Measurements from ENCODE around the gene PKP2. TPM values are rescaled to one million over a fixed set of nuclear protein-coding genes. Genes with fewer than 3 reads are reported as not detected.

Gene PKP2
- total RNA-seq, result not detected

- CTCF ChIA-PET, result no interaction called here
- peak; percentile 20 for DNase-seq
- Mint-ChIP-seq H3K4me1 (peaks cover 7% of the 10 kb centered on the region), H3K4me3 (peak within 1 kb of the TSS; percentile 32), H3K27me3 (peaks cover 33% of the 10 kb centered on the region), H3K9me3 (no peaks in the 10 kb centered on the region), H3K27ac (no peak within 1 kb of the TSS), H3K36me3 (ENCODE audit: low read depth) (no peaks in the 10 kb centered on the region)
- POLR2A ChIA-PET, result no interaction called here
Observed at GRCh38 chr12:32896432-32897280, at the start of gene PKP2. PKP2 (minus strand) TSS chr12:32896777; CDS start chr12:32896731, 46 bp downstream.

DNA sequence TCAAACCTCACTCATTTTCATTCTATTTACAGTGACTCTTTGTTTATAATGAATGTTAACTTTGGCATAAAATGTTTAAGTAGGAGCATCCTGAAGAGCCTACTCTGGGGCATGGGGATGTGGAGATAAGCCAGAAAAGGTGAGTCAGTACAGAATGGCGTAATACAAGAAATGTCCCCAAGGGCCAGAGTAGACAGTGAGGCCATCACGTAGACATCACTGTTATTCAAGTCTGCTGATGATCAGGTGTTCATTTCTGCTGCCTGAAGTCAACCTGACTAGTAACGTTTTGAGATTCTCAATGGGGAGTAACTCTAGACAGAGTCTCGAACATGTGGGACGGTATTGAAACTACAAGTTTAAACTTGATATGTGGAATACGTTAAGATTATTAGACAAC lies 47.6 kb upstream of the PKP2 start:
- no peaks in the 10 kb centered on the region for H3K9me3 Mint-ChIP-seq
- CTCF ChIA-PET, result no interaction called here
- H3K27ac Mint-ChIP-seq, result no peak overlapping the region
- H3K4me1 Mint-ChIP-seq, result no peaks in the 10 kb centered on the region
- POLR2A ChIA-PET, result no interaction called here
- H3K27me3 Mint-ChIP-seq, result no peaks in the 10 kb centered on the region
- no peak overlapping the region for H3K4me3 Mint-ChIP-seq
- no peaks in the 10 kb centered on the region for H3K36me3 Mint-ChIP-seq (ENCODE audit: low read depth)
- DNase-seq, result no peak

GRCh38 chr12:32939801-32940200 lies 43.2 kb upstream of the PKP2 start:
- no peaks in the 10 kb centered on the region for H3K9me3 Mint-ChIP-seq
- POLR2A ChIA-PET, result no interaction called here
- H3K36me3 Mint-ChIP-seq (ENCODE audit: low read depth), result no peaks in the 10 kb centered on the region
- H3K27me3 Mint-ChIP-seq, result no peaks in the 10 kb centered on the region
- H3K27ac Mint-ChIP-seq, result no peak overlapping the region
- no peaks in the 10 kb centered on the region for H3K4me1 Mint-ChIP-seq
- H3K4me3 Mint-ChIP-seq, result no peak overlapping the region
- DNase-seq, result no peak
- CTCF ChIA-PET, result no interaction called here

- ChIA-PET POLR2A (no interaction called here), CTCF (no interaction called here)
- Mint-ChIP-seq H3K4me1 (no peaks in the 10 kb centered on the region), H3K9me3 (no peaks in the 10 kb centered on the region), H3K36me3 (ENCODE audit: low read depth) (no peaks in the 10 kb centered on the region), H3K27me3 (no peaks in the 10 kb centered on the region), H3K4me3 (no peak overlapping the region), H3K27ac (no peak overlapping the region)
- DNase-seq, result no peak
Observed at GRCh38 chr12:32926963-32927362, 30.4 kb upstream of the PKP2 start.

GRCh38 chr12:32926356-32926755 lies 29.8 kb upstream of the PKP2 start:
- Mint-ChIP-seq H3K9me3 (no peaks in the 10 kb centered on the region), H3K27ac (no peak overlapping the region), H3K27me3 (no peaks in the 10 kb centered on the region), H3K4me1 (no peaks in the 10 kb centered on the region), H3K36me3 (ENCODE audit: low read depth) (no peaks in the 10 kb centered on the region), H3K4me3 (no peak overlapping the region)
- ChIA-PET POLR2A (no interaction called here), CTCF (no interaction called here)
- DNase-seq, result no peak

DNA sequence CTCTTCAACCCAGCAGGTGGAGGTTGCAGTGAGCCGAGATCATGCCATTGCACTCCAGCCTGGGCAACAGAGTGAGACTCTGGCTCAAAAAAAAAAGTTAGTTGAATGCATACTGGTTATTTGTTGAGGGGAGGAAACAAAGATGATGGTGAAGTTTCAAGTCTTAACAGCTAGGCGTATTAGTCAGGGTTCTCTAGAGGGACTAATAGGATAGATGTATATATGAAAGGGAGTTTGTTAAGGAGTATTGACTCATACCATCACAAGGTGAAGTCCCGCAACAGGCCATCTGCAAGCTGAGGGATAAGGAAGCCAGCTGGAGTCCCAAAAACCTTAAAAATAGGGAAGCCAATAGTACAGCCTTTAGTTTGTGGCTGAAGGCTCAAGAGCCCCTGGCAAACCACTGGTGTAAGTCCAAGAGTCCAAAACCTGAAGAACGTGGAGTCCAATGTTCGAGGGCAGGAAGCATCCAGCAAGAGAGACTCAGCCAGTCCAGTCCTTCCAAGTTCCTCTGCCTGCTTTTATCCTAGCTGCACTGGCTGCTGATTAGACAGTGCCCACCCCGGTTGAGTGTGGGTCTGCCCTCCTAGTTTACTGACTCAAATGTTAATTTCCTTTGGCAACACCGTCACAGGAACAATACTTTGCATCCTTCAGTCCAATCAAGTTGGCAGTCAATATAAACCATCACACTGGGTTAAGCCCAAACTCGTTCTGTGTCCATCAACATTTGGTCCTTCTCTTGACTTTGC lies 26.1 kb upstream of the PKP2 start:
- H3K4me1 Mint-ChIP-seq, result no peaks in the 10 kb centered on the region
- ChIA-PET POLR2A (no interaction called here), CTCF (no interaction called here)
- no peaks in the 10 kb centered on the region for H3K27me3 Mint-ChIP-seq
- H3K4me3 Mint-ChIP-seq, result no peak overlapping the region
- H3K27ac Mint-ChIP-seq, result no peak overlapping the region
- no peaks in the 10 kb centered on the region for H3K36me3 Mint-ChIP-seq (ENCODE audit: low read depth)
- H3K9me3 Mint-ChIP-seq, result no peaks in the 10 kb centered on the region
- DNase-seq, result no peak

GRCh38 chr12:32921397-32921796 lies 24.8 kb upstream of the PKP2 start:
- Mint-ChIP-seq H3K4me1 (no peaks in the 10 kb centered on the region), H3K27me3 (peaks cover 3% of the 10 kb centered on the region), H3K4me3 (no peak overlapping the region), H3K27ac (no peak overlapping the region), H3K36me3 (ENCODE audit: low read depth) (no peaks in the 10 kb centered on the region), H3K9me3 (no peaks in the 10 kb centered on the region)
- POLR2A ChIA-PET, result no interaction called here
- CTCF ChIA-PET, result no interaction called here
- DNase-seq, result no peak

DNA sequence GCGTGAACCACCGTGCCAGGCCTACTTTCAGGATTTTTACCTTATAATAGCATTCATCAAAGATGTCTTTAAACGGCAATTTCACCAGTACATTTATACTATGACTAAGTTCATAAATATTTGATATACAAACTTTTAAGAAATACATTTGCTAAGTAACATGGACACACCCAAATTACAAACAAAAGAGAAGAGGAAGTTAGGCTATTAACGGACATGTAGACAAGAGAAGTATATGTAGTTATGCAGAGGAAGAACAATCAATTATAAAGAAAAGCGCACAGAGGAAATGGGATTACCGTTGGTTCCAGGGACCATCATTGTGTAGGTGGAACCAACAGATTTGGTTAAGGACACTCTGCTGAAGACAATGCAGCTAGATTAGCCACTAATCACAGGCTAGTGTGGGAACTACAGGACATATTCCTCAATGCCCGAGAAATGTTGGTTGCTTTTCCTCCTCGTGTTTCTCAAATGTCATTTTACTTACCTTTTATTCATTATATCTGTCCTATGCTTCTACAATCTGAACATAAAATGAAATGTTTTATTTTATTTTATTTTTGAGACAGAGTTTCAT lies 24.0 kb upstream of the PKP2 start:
- Mint-ChIP-seq H3K27ac (no peak overlapping the region), H3K4me1 (no peaks in the 10 kb centered on the region), H3K9me3 (no peaks in the 10 kb centered on the region), H3K4me3 (no peak overlapping the region), H3K36me3 (ENCODE audit: low read depth) (no peaks in the 10 kb centered on the region), H3K27me3 (peaks cover 3% of the 10 kb centered on the region)
- ChIA-PET CTCF (interaction anchor here (0.5 kb wide), 1 partner anchor 9 kb away, joined by 3 read pairs; no protein-coding TSS in a partner anchor), POLR2A (no interaction called here)
- no peak for DNase-seq

DNA sequence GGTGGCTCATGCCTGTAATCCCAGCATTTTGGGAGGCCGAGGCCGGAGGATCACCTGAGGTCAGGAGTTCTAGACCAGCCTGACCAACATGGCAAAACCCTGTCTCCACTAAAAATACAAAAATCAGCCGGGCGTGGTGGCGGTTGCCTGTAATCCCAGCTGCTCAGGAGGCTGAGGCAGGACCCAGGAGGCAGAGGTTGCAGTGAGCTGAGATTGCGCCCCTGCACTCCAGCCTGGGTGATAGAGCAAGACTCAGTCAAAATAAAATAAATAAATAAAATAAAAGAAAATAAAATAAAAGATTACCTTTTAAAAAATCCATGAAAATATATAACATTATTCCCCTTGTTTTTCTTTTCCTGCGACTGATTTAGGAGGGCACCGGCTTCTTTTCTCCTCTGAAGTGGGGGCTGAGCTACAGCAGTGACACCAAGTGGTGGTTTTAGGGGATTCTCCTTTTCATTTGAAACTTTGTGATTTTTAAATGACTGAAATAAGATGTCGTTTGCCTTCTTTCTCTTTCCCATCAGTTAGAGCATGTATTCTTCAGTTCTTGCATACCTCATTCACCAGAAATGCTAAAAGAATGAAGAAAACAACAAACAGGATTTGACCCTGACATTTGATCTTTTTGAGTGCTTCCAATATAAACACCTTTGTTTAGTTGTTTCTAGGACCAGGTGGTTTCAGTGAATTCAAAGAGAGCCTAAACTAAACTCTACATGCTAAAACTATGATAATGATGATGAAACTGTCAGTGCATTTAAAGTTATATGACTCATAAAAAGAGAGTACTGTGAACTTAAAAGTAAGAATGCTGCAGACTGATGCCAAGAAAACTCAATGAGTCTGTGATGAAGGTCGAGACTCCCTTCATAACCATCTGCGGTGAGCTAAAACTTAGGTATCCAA lies 22.6 kb upstream of the PKP2 start:
- CTCF ChIA-PET, result interaction anchor here (1.1 kb wide), 1 partner anchor 164 kb away, joined by 4 read pairs; the partner anchor contains the start of gene YARS2
- no peak for DNase-seq
- POLR2A ChIA-PET, result no interaction called here
- H3K4me3 Mint-ChIP-seq, result no peak overlapping the region
- H3K27ac Mint-ChIP-seq, result no peak overlapping the region
- H3K9me3 Mint-ChIP-seq, result no peaks in the 10 kb centered on the region
- no peaks in the 10 kb centered on the region for H3K4me1 Mint-ChIP-seq
- no peaks in the 10 kb centered on the region for H3K36me3 Mint-ChIP-seq (ENCODE audit: low read depth)
- H3K27me3 Mint-ChIP-seq, result peaks cover 3% of the 10 kb centered on the region

GRCh38 chr12:32917094-32917611 lies 20.6 kb upstream of the PKP2 start:
- CTCF ChIA-PET, result no interaction called here
- POLR2A ChIA-PET, result no interaction called here

GRCh38 chr12:32907898-32908476 lies 11.4 kb upstream of the PKP2 start:
- Mint-ChIP-seq H3K27me3 (peaks cover 2% of the 10 kb centered on the region), H3K9me3 (no peaks in the 10 kb centered on the region), H3K36me3 (ENCODE audit: low read depth) (no peaks in the 10 kb centered on the region), H3K4me1 (peaks cover 3% of the 10 kb centered on the region), H3K27ac (no peak overlapping the region), H3K4me3 (no peak overlapping the region)
- ChIA-PET CTCF (no interaction called here), POLR2A (no interaction called here)
- DNase-seq, result no peak

More at GRCh38 chr12:32917094-32917611, 20.6 kb upstream of the PKP2 start:
- DNase-seq, result no peak
- Mint-ChIP-seq H3K4me1 (no peaks in the 10 kb centered on the region), H3K27ac (no peak overlapping the region), H3K4me3 (no peak overlapping the region), H3K9me3 (no peaks in the 10 kb centered on the region), H3K36me3 (ENCODE audit: low read depth) (no peaks in the 10 kb centered on the region), H3K27me3 (peaks cover 3% of the 10 kb centered on the region)

DNA sequence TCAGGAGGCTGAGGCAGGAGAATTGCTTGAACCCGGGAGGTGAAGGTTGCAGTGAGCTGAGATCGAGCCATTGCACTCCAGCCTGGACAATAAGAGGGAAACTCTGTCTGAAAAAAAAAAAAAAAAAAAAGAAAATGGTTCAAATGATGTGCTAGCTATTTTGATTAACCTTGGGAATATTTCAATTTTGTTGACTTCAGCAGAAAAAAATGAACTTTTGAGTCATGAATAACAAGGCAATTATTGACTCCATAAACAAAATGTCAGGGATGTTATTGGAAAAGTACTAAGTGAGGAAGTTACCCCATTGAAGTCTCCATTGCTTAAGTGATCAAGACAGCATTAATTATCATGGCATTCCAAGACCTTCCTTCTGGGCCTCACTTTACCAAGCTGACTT lies 10.6 kb upstream of the PKP2 start:
- POLR2A ChIA-PET, result no interaction called here

More for the DNA sequence above, 10.6 kb upstream of the PKP2 start:
- no peak for DNase-seq
- CTCF ChIA-PET, result no interaction called here
- Mint-ChIP-seq H3K4me3 (no peak overlapping the region), H3K36me3 (ENCODE audit: low read depth) (no peaks in the 10 kb centered on the region), H3K9me3 (no peaks in the 10 kb centered on the region), H3K27ac (no peak overlapping the region), H3K27me3 (peaks cover 2% of the 10 kb centered on the region), H3K4me1 (peaks cover 3% of the 10 kb centered on the region)
